KMS-11 (cell line): ENCODE data around the gene CBLN4.
A peak's percentile ranks its signal among the peaks of the same experiment; 100 is the strongest.

ENCODE experiments used
- H2AFZ ChIP-seq: fragments of 200-600 bp; sonication (generic); 2 replicates; pipeline ENCODE4 v1.6.1; 2016; ENCODE audit warnings: antibody characterized with exemption, mixed run types, low read depth
- H3K27ac ChIP-seq: fragments of 200-600 bp; sonication (generic); 2 replicates; pipeline ENCODE4 v1.6.1; 2016; ENCODE audit warnings: mild to moderate bottlenecking, mixed run types
- H3K27me3 ChIP-seq: fragments of 200-600 bp; sonication (generic); 2 replicates; pipeline ENCODE4 v1.6.1; 2017; ENCODE audit warnings: mild to moderate bottlenecking, low read depth, mixed run types, moderate library complexity; ENCODE audit not compliant: insufficient read depth
- H3K36me3 ChIP-seq: fragments of 200-600 bp; sonication (generic); 2 replicates; pipeline ENCODE4 v1.6.1; 2017; ENCODE audit warnings: mild to moderate bottlenecking, mixed run types; ENCODE audit not compliant: insufficient read depth
- H3K4me1 ChIP-seq: fragments of 200-600 bp; sonication (generic); 2 replicates; pipeline ENCODE4 v1.6.1; 2016; ENCODE audit warnings: mild to moderate bottlenecking, low read depth, mixed run types; ENCODE audit not compliant: poor library complexity, severe bottlenecking
- H3K4me2 ChIP-seq: fragments of 200-600 bp; sonication (generic); 2 replicates; pipeline ENCODE4 v1.7.0; 2016; ENCODE audit warnings: mild to moderate bottlenecking, mixed run types
- H3K4me3 ChIP-seq: fragments of 200-600 bp; sonication (generic); IDR thresholded peaks from 2 replicates; pipeline ENCODE4 v1.6.1; 2017; ENCODE audit warnings: low read depth, low read length, mixed read lengths; ENCODE audit not compliant: insufficient read depth
- H3K79me2 ChIP-seq: fragments of 200-600 bp; sonication (generic); 2 replicates; pipeline ENCODE4 v1.6.1; 2016; ENCODE audit warnings: low read depth, mixed run types; ENCODE audit not compliant: insufficient read depth
- H3K9ac ChIP-seq: fragments of 200-600 bp; sonication (generic); 2 replicates; pipeline ENCODE4 v1.6.1; 2016; ENCODE audit warnings: mild to moderate bottlenecking, mixed run types
- H4K20me1 ChIP-seq: fragments of 200-600 bp; sonication (generic); 2 replicates; pipeline ENCODE4 v1.6.1; 2016; ENCODE audit warnings: mild to moderate bottlenecking, mixed run types; ENCODE audit not compliant: insufficient read depth
- CTCF ChIP-seq: fragments of 200-600 bp; sonication (generic); conservative IDR thresholded peaks from 2 replicates; pipeline ENCODE4 v1.6.1; 2017; ENCODE audit warnings: low read depth, mild to moderate bottlenecking, antibody characterized with exemption, low read length, moderate library complexity, mixed read lengths

The CBLN4 gene

DNA sequence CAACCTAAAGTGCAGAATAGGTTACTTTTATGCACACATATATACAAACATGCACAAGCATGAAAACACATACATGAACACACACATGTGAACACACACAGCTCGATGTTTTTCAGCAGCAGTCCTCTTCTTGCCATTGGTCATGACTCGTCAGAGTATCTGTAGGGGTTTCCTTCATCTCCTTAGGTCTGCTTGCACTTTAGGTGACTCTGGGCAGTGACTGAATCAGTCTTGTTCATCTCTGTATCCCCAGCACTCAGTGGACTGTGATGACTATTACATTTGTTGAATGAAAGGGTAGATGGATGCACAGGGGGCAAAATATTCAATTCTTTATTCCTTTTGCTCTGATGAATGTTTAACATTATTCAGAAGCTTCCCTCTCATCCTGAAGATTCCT lies 26.8 kb downstream of the CBLN4 start:
- Histone ChIP-seq H3K36me3 (no peaks in the 10 kb centered on the region), H3K79me2 (no peaks in the 10 kb centered on the region), H3K27ac (no peak overlapping the region), H4K20me1 (no peaks in the 10 kb centered on the region), H3K4me1 (peaks cover 53% of the 10 kb centered on the region), H3K9ac (no peak overlapping the region), H2AFZ (no peak overlapping the region), H3K4me3 (no peak overlapping the region), H3K4me2 (peak overlapping the region; percentile 46; the same call in 1 of the 2 replicates), H3K27me3 (no peaks in the 10 kb centered on the region)
- no peak for TF ChIP-seq CTCF

- Histone ChIP-seq H3K79me2 (no peaks in the 10 kb centered on the region), H4K20me1 (no peaks in the 10 kb centered on the region), H3K27ac (no peak overlapping the region), H3K27me3 (no peaks in the 10 kb centered on the region), H3K4me2 (peak overlapping the region; percentile 46), H2AFZ (no peak overlapping the region), H3K4me1 (peaks cover 60% of the 10 kb centered on the region), H3K9ac (no peak overlapping the region), H3K4me3 (no peak overlapping the region), H3K36me3 (no peaks in the 10 kb centered on the region)
- TF ChIP-seq CTCF, result no peak
Measured at GRCh38 chr20:55977690-55978459, 27.4 kb downstream of the CBLN4 start.

- Histone ChIP-seq H3K27me3 (no peaks in the 10 kb centered on the region), H3K4me2 (peak overlapping the region; percentile 97), H3K27ac (peak overlapping the region; percentile 55; the same call in 1 of the 2 replicates), H4K20me1 (no peaks in the 10 kb centered on the region), H3K36me3 (no peaks in the 10 kb centered on the region), H3K9ac (no peak overlapping the region), H3K4me3 (no peak overlapping the region), H3K79me2 (no peaks in the 10 kb centered on the region), H2AFZ (no peak overlapping the region), H3K4me1 (peaks cover 62% of the 10 kb centered on the region)
- no peak for TF ChIP-seq CTCF
Measured at GRCh38 chr20:55974491-55975202, 30.7 kb downstream of the CBLN4 start.

DNA sequence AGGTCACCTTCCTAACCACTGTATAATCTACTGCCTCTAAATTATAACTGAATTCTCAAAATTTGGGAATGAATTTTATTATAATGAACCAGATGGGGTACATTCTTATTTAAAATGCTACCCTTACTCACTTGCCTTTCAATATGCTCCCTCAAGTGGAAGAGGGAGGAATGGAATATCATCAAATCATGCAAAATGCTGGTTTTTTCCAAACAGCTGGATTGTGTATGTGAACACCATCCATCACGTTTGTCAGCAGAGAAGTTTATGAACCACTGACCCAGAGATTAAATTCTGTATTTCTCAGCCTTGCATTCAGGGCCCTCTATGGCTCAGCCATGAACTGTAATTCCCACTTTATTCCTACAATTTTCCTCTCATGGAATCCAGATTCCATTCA lies 40.5 kb downstream of the CBLN4 start:
- Histone ChIP-seq H3K79me2 (no peaks in the 10 kb centered on the region), H3K9ac (no peak overlapping the region), H3K4me2 (no peak overlapping the region), H3K4me3 (no peak overlapping the region), H3K36me3 (no peaks in the 10 kb centered on the region), H2AFZ (no peak overlapping the region), H3K4me1 (peaks cover 7% of the 10 kb centered on the region), H3K27me3 (no peaks in the 10 kb centered on the region), H4K20me1 (no peaks in the 10 kb centered on the region), H3K27ac (no peak overlapping the region)
- TF ChIP-seq CTCF, result no peak
